ENCODE measurements around the gene GPR153. TPM values are rescaled to one million over a fixed set of nuclear protein-coding genes. Genes with fewer than 3 reads are reported as not detected.

Gene GPR153
- total RNA-seq, 1 experiment from 2014 or later, result 3.2 TPM

GRCh38 chr1:6271554-6271953 lies 10.7 kb upstream of the GPR153 start:
- Mint-ChIP-seq H3K4me1 (ENCODE audit: low read depth, unreplicated experiment) (no peaks in the 10 kb centered on the region), H3K27ac (ENCODE audit: unreplicated experiment) (no peak overlapping the region)

DNA sequence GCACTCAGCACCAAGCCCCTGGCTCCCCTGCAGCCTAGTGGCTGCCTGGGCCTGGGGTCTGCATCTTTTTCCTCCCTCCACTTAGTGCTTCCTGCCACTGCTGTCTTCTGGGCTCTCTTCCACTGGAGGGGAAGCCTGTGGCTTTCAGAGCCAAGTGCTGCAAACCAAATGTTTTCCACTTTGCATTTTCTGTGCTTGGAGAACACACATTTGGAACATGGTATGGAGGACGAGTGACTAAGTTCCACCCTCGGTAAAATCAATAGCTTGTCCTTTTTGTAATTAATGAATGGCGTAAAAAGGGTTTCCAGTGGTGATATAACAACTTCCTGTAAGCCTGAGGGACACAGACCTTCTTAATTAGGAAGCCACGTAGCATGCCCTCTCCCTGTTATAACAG lies 10.1 kb upstream of the GPR153 start:
- Histone ChIP-seq H3K4me3 (ENCODE audit: low read depth, low read length) (no peak overlapping the region), H3K36me3 (ENCODE audit: control insufficient read depth, insufficient read depth, low read length) (no peaks in the 10 kb centered on the region), H3K9me3 (no peaks in the 10 kb centered on the region), H3K27me3 (replicated peaks; ENCODE audit: control insufficient read depth, insufficient read depth, low read length) (no peaks in the 10 kb centered on the region), H3K4me1 (no peaks in the 10 kb centered on the region)
- no peaks in the 10 kb centered on the region for H3K4me1 Mint-ChIP-seq (ENCODE audit: low read depth, unreplicated experiment)
- no peak overlapping the region for H3K4me3 Mint-ChIP-seq (ENCODE audit: unreplicated experiment)
- H3K36me3 Mint-ChIP-seq (ENCODE audit: insufficient read depth, unreplicated experiment), result peaks cover 37% of the 10 kb centered on the region
- POLR2A ChIA-PET, result no interaction called here
- no peak for DNase-seq
- no peak for TF ChIP-seq CTCF (IDR thresholded peaks at IDR 0.05; ENCODE audit: insufficient read depth in 1 of 2, low read depth in 1 of 2, low read length in 1 of 2, severe bottlenecking in 1 of 2, unreplicated experiment in 1 of 2)
- H3K27me3 Mint-ChIP-seq (ENCODE audit: insufficient read depth, unreplicated experiment), result no peaks in the 10 kb centered on the region
- no peaks in the 10 kb centered on the region for H3K9me3 Mint-ChIP-seq (ENCODE audit: unreplicated experiment)
- H3K27ac Mint-ChIP-seq (ENCODE audit: unreplicated experiment), result no peak overlapping the region
- intact Hi-C loops (cut with micrococcal nuclease; ENCODE audit: unreplicated experiment), result no loop called here
- CTCF ChIA-PET, result no interaction called here
- BruUV-seq (replicated peaks), result no TSS peak

More at GRCh38 chr1:6271554-6271953, 10.7 kb upstream of the GPR153 start:
- Mint-ChIP-seq H3K36me3 (ENCODE audit: insufficient read depth, unreplicated experiment) (peaks cover 32% of the 10 kb centered on the region), H3K4me3 (ENCODE audit: unreplicated experiment) (no peak overlapping the region), H3K27me3 (ENCODE audit: insufficient read depth, unreplicated experiment) (no peaks in the 10 kb centered on the region), H3K9me3 (ENCODE audit: unreplicated experiment) (no peaks in the 10 kb centered on the region)
- Histone ChIP-seq H3K4me1 (no peaks in the 10 kb centered on the region), H3K36me3 (ENCODE audit: control insufficient read depth, insufficient read depth, low read length) (no peaks in the 10 kb centered on the region), H3K27me3 (replicated peaks; ENCODE audit: control insufficient read depth, insufficient read depth, low read length) (no peaks in the 10 kb centered on the region), H3K9me3 (no peaks in the 10 kb centered on the region), H3K4me3 (ENCODE audit: low read depth, low read length) (no peak overlapping the region)
- BruUV-seq (replicated peaks), result no TSS peak
- intact Hi-C loops (cut with micrococcal nuclease; ENCODE audit: unreplicated experiment), result no loop called here
- POLR2A ChIA-PET, result no interaction called here
- no peak for DNase-seq
- no peak for TF ChIP-seq CTCF (IDR thresholded peaks at IDR 0.05; ENCODE audit: insufficient read depth in 1 of 2, low read depth in 1 of 2, low read length in 1 of 2, severe bottlenecking in 1 of 2, unreplicated experiment in 1 of 2)
- CTCF ChIA-PET, result no interaction called here

- Histone ChIP-seq H3K36me3 (ENCODE audit: control insufficient read depth, insufficient read depth, low read length) (no peaks in the 10 kb centered on the region), H3K9me3 (no peaks in the 10 kb centered on the region), H3K4me3 (ENCODE audit: low read depth, low read length) (no peak overlapping the region), H3K27me3 (replicated peaks; ENCODE audit: control insufficient read depth, insufficient read depth, low read length) (no peaks in the 10 kb centered on the region), H3K4me1 (no peaks in the 10 kb centered on the region)
- DNase-seq, result no peak
- no peaks in the 10 kb centered on the region for H3K4me1 Mint-ChIP-seq (ENCODE audit: low read depth, unreplicated experiment)
- H3K36me3 Mint-ChIP-seq (ENCODE audit: insufficient read depth, unreplicated experiment), result peaks cover 37% of the 10 kb centered on the region
- ChIA-PET POLR2A (no interaction called here), CTCF (no interaction called here)
- no peak overlapping the region for H3K4me3 Mint-ChIP-seq (ENCODE audit: unreplicated experiment)
- H3K27me3 Mint-ChIP-seq (ENCODE audit: insufficient read depth, unreplicated experiment), result no peaks in the 10 kb centered on the region
- intact Hi-C loops (cut with micrococcal nuclease; ENCODE audit: unreplicated experiment), result no loop called here
- no peaks in the 10 kb centered on the region for H3K9me3 Mint-ChIP-seq (ENCODE audit: unreplicated experiment)
- H3K27ac Mint-ChIP-seq (ENCODE audit: unreplicated experiment), result no peak overlapping the region
- TF ChIP-seq CTCF (IDR thresholded peaks at IDR 0.05; ENCODE audit: insufficient read depth in 1 of 2, low read depth in 1 of 2, low read length in 1 of 2, severe bottlenecking in 1 of 2, unreplicated experiment in 1 of 2), result no peak
- no TSS peak for BruUV-seq (replicated peaks)
Measured at GRCh38 chr1:6270401-6270800, 9.5 kb upstream of the GPR153 start.

Measured in Caco-2 (cell line).